Measurements from ENCODE around the gene GSK3B. TPM values are rescaled to one million over a fixed set of nuclear protein-coding genes. Genes with fewer than 3 reads are reported as not detected.
A peak's percentile ranks its signal among the peaks of the same experiment; 100 is the strongest.
"Not testable (repeated sequence)": the region's sequence is repeated elsewhere in the genome, so short reads cannot be mapped to it uniquely, and the experiment has no call there.

Gene GSK3B
- total RNA-seq, 1 donor from 2014 or later, result 28.1 TPM

DNA sequence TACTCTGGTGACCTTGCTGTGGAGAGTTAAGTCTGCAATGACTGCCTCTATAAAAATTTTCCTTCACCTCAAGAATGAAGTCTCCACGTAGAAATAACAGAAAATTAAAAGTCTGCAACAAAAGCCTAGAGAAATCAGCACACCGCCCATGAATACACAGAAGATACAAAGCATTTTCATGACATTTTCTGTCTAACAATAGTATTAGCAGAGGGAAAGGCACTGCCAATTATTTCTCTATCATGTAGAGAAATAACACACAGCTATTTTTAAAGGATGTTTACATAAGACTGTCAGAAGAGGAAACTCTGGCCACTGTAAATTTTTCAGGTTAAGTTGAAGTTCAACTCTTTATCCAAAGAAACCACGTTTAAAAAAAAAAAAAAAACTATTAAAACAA is 80.8 kb downstream of the GSK3B start:
- peak; percentile 16 to 72 for DNase-seq (ENCODE audit: low read depth in 2 of 2)

DNA sequence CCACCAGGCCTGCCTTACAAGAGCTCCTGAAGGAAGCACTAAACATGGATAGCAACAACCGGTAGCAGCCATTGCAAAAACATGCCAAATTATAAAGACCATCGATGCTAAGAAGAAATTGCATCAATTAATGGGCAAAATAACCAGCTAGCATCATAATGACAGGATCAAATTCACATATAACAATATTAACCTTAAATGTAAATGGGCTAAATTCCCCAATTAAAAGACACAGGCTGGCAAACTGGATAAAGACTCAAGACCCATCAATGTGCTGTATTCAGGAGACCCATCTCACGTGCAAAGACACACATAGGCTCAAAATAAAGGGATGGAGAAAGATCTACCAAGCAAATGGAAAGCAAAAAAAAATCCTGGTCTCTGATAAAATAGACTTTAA is 88.5 kb downstream of the GSK3B start:
- not testable (repeated sequence) for DNase-seq (ENCODE audit: low read depth in 2 of 2)

DNA sequence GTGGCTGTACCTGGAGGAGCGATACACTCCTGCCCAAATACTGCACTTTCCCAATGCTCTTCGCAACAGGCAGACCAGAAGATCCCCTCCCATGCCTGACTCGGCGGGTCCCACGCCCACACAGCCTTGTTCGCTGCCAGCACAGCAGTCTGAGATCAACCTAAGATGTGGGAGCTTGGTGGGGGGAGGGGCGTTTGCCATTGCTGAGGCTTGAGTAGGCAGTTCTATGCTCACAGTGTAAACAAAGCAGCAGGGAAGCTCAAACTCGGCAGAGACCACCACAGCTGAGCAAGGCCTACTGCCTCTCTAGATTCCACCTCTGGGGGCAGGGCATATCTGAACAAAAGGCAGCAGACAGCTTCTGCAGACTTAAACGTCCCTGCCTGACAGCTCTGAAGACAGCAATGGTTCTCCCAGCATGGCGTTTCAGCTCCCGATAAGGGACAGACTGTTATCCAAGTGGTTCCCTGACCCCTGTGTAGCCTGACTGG is 90.2 kb downstream of the GSK3B start:
- not testable (repeated sequence) for DNase-seq (ENCODE audit: low read depth in 2 of 2)

DNA sequence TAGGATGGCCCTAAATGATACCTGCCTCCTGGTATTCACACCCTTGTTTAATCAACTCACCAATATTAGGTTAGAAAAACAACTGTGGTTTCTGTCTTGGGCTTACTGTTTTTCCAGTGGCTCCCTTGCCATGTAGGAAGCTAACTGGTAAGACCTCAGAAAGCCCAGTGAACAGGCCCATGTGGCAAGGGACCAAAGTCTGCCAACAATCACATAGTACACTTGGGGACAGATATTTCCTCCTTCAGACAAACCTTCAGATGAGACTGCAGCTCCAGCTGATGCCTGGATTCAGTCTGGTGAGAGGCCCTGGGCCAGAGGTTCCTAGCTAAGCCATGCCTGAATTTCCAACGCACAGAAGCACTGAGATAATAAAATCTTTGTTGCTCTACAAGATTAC is 96.1 kb downstream of the GSK3B start:
- no peak for DNase-seq (ENCODE audit: low read depth in 2 of 2)

DNA sequence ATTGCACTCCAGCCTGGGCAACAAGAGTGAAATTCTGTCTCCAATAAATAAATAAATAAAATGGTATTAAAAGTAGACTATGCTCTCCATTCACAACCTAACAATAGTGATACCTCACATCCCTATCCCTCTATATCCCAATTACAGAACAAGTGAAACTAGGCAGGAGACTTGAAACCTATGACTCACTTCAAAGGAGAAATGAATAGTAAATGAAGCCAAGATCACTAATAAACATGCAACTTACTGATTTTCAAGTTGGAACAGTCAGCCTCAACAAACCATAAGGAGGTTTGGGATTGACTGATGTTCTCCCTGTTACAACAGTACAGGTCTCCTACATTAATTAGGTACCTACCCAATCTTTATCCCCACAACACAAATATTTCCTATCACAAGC is 103.4 kb downstream of the GSK3B start:
- no peak for DNase-seq (ENCODE audit: low read depth in 2 of 2)

DNA sequence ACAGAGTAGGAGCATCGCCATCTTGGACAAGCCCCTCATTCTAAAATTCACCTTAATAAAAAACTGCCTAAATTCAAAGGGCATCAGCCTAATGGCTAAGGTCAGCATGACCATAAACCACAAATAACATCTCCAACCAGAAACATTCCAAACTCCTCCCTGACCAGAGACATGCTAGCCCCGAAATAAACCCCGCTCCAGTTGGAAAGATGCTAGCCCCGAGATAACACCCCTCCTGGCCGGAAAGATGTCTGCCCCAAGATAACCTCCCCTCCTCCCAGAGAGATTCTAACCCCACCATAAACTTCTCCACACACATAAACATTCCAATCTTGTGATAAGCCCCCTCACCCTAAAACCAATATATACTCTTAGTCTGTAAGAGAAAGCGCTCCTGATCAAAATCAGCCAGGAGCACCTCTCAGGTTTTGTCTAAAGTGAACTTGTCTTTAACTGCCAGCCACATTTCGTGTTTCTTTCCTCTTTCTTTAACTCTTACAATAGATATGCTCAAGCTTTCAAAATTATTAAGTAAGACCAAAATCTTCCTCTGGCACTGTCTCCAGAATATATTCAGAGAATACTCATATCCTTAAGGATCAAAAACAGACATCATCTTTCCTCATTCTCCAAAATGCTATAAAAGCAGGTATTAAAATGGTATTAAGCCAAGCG is 104.1 kb downstream of the GSK3B start:
- DNase-seq (ENCODE audit: low read depth in 2 of 2), result no peak

DNA sequence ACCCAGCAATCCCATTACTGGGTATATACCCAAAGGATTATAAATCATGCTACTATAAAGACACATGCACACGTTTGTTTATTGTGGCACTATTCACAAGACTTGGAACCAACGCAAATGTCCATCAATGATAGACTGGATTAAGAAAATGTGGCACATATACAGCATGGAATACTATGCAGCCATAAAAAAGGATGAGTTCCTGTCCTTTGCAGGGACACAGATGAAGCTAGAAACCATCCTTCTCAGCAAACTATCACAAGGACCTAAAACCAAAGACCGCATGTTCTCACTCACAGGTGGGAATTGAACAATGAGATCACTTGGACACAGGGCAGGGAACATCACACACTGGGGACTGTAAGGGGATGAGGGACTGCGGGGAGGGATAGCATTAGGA is 107.4 kb downstream of the GSK3B start:
- DNase-seq (ENCODE audit: low read depth in 2 of 2), result not testable (repeated sequence)

DNA sequence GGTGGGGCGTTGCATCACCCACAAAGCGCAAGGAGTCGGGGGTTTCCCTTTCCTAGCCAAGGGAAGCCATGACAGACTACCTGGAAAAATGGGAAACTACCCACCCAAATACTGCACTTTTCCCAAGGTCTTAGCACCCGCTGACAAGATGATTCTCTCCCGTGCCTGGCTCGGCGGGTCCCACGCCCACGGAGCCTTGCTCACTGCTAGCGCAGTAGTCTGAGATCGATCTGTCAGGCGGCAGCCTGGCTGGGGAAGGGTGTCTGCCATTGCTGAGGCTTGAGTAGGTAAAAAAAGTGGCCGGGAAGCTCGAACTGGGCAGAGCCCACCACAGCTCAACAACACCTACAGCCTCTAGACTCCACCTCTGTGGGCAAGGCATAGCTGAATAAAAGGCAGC is 112.9 kb downstream of the GSK3B start:
- DNase-seq (ENCODE audit: low read depth in 2 of 2), result no peak

DNA sequence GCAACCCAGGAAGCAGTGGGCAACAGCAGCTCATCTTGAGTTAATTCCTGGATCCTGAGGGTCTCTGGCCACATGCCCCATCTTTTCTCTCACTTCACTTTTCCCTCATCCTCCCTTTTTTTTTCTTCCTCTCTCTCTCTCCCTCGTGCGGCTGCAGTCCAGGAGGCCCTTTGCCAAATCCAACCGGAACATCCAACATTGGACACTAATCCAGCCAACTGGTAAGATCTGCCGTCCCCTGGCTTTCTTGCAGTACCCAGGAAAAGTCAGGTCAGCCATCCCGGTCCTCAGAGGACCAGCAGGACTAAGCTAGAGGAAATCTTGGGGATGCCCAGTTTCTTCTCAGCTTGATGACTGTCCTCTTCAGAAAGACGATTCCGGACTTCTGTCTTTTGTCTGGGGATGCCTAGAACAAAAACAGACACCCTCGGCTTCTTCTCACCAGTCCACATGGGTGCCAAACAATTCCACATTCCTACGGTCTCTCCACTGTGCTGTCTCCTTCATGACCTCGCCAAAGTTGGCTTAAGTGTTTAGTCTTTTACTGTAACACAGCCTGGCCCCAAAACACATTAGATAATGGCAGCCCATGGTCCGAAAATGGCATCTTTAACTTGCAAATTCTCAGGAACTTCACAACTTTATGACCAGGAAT is 115.6 kb downstream of the GSK3B start:
- DNase-seq (ENCODE audit: low read depth in 2 of 2), result no peak

DNA sequence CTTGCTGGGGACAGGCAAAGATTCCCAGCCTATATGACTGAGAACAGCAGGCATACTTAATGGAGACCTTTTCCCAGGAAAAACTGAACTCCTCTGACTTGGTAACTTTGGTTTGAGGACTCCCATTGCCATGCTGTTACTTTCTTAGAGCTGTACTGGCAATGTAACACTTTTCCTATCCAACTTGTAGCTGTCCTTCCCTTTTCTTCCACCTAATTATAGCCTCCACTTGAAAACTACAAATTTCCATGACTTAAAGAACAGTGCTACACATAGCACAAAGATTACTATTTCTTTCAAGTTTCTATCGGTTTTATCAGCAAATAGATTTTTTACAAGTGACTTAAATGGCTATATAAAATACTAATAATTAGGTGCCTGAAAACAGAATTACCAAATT is 116.9 kb downstream of the GSK3B start:
- no peak for DNase-seq (ENCODE audit: low read depth in 2 of 2)

DNA sequence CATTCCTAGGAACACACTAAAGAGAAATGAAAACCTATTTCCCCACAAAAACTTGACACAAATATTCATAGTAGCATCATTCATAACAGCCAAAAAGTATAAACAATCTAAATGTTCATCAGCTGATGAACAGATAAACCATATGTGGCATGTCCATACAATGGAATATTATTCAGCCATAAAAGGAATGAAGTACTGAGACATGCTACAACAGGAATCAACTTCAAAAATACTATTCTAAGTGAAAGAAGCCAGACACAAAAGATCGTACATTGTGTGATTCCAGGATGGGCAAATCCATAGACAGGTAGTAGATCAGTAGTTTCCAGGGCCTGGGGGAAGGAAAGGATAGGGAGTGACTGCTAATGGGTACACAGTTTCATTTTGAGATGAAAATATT is 118.0 kb downstream of the GSK3B start:
- DNase-seq (ENCODE audit: low read depth in 2 of 2), result no peak

DNA sequence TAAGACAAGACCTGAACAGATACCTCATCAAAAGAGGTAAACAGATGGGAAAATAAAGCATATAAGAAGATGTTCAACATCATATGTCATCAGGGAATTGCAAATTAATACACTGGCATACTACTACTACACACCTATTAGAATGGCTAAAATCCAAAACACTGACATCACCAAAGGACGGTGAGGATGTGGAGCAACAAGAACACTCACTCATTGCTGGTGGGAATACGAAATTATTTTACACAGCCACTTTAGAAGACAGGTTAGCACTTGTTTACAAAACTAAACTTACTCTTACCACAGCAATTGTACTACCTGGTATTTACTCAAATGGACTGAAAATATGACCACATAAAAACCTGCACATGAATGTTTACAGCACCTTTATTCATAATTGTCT is 119.6 kb downstream of the GSK3B start:
- no peak for DNase-seq (ENCODE audit: low read depth in 2 of 2)

DNA sequence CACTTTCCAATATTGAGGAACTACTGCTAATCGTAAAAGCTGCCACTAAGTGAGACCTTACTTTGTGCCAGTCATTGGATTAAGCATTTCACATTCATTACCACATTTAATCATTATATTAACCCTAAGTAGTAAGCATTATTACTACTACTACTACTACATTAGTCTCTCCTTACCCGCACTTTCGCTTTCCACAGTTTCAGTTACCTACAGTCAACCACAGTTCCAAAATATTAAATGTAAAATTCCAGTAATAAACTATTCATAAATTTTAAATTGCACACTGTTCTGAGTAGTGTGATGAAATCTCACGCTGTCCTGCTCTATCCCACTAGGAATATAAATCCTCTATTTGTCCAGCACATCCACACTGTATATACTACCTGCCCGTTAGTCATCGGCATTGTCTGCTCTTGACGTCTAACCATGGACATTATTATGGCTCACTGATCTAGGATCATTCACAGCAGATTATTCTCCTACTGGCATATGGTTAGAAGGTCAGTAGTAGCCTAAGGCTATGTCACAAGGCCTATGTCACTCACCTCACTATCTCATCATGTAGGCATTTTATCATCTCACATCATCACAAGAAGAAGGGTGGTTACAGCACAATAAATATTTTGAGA is 121.1 kb downstream of the GSK3B start:
- no peak for DNase-seq (ENCODE audit: low read depth in 2 of 2)

DNA sequence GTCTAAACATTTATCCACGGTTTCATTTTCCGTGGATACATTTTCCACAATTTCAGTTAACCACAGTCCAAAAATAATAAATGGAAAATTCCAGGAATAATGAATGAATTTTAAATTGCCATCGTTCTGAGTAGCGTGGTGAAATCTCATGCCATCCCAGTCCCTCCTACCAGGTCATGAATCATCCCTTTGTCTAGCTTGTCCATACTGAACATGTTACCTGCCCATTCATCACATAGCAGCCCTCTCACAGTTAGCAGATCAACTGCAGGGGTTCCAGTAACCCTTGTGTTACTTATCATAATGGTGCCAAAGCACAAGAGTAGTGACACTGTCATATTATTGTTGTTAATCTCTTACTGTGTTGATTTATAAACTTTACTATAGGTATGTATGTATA is 124.5 kb downstream of the GSK3B start:
- DNase-seq (ENCODE audit: low read depth in 2 of 2), result peak; percentile 25 to 41

DNA sequence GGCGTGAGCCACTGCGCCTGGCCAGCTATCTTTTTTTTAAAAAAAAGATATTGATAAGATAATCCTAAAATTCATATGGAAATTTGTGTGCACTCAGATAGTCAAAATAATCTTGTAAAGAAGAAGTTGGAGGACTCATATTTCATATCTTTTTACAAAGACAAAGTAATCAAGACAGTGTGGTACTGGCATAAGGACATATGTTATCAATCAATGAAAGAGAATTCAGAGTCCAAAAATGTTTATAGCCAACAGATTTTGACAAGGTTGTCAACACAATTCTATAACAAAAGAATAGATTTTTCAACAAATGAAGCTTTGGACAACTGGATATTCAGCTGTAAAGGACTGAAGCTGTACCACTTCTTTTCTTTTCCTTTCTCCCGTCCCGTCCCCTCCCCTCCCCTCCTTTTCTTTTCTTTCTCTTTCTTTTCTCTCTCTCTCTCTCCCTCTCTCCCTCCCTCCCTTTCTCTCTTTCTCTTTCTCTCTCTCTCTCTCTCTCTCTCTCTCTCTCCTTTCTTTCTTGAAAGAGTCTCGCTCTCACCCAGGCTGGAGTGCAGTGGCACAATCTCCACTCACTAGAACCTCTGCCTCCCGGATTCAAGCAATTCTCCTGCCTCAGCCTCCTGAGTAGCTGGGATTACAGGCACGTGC is 126.8 kb downstream of the GSK3B start:
- no peak for DNase-seq (ENCODE audit: low read depth in 2 of 2)

DNA sequence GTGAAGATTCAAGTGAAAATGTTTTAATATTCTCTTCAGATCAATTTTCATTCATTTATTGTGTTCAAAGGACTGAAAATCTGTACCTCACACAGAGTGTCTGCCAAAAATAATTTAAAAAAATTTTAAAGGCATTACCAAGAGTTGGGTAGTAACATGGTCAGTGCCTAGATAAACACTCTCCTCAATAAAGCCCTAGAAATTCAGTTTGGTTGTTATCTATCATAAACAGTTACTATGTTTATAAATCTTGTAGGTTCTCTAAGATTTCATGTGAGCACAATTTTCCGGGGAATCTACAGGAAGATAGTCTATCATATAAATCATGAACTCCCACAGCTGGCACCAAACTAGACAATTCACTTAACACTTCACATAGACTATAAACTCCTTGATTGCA is 128.6 kb downstream of the GSK3B start:
- DNase-seq (ENCODE audit: low read depth in 2 of 2), result no peak

DNA sequence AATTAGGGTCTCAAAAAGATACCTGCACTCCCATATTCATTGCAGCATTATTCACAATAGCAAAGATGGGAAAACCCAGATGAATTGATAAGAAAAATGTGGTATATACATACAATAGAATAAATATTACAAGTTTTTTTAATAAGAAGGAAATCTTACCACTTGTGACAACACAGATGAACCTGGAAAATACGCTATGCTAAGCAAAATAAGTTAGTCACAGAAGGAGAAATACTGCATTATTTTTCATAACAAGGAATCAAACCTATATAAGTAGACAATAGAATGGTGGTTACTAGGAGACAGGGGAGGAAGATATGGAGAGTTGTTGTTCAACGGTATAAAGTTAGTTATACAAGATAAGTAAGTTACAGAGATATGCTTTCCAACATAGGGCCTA is 130.0 kb downstream of the GSK3B start:
- no peak for DNase-seq (ENCODE audit: low read depth in 2 of 2)

DNA sequence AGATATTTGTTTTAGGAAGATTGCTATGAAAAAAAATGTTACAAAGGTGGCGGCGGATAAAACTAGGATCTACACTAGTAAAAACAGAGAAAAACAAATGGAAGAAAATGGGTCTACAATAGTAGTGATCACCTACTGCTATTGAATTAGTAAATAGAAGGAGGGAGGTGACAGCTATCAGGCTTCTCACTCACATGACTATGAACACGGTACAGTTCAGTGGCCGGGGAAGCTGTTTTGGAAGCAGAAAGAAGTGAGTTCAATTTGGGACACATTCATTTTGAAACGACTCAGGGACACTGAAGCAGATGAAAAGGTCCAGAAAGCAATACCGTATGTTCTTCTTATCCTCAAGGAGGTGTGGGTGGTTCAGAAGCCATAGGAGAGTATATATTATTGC is 138.3 kb downstream of the GSK3B start:
- no peak for DNase-seq (ENCODE audit: low read depth in 2 of 2)

DNA sequence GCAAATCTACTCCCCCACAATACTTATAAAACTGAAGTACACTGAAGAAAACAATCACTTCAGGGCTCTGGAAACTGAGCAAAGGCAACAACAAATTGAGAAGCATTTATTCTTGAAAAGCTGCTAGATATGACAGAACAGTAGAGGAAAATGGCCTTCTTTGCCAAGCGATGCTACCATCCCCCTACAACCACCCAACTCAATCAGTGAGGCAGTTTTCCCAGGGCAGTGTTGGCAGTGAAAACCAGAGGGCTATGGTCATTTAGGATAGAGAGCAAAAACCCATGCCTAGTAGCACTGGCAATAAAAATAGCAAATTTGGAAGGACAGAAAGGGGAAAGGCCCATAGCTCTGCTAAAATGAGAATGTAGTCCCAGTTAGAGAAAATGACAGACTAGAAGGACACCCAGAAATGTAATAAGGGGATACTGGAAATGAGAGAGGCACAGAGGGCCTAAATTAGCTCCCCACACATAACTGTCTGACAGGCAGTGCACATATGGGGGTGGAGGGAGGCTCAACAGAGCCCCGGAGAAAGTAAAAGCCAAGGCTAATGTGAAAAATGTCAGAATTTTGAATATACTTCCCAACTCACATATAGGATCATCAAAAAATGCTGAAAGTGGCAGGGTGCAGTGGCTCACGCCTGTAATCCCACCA is 143.5 kb downstream of the GSK3B start:
- no peak for DNase-seq (ENCODE audit: low read depth in 2 of 2)

DNA sequence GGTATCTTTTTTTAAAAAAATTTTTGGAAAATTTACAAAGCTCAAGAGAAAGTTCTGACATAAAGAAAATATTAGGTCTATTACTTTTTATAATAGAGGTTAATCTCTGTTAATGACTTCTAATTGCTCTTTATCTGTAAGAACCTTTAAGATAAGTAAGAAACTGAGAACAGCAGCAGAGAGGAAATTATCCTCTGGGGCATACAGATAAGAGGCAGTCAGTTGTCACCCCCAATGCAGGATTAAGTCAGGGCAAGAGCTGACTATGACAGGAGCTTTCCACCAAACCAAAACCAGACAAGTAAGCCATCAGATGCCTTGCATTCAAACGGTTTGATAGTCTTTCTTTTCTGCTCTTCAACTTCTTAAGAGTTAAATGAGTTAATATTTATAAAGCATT is 149.0 kb downstream of the GSK3B start:
- no peak for DNase-seq (ENCODE audit: low read depth in 2 of 2)

DNA sequence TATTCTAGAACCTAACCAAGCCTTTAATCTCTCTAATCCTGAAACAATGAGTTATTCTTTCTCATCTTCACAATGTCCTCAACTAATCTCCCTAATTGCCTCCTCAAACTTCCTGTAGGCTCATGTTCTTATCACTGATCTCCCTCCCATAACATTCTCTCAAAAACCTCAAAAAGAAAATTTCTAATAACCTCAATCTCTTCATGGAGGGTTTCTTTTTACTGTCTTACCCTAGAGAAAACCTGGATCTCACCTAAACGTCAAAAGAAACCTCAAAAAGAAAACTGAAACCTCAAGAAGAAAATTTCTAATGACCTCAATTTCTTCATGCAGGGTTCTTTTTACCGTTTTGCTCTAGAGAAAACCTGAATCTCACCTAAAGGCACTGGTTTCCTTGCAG is 150.2 kb downstream of the GSK3B start:
- no peak for DNase-seq (ENCODE audit: low read depth in 2 of 2)

DNA sequence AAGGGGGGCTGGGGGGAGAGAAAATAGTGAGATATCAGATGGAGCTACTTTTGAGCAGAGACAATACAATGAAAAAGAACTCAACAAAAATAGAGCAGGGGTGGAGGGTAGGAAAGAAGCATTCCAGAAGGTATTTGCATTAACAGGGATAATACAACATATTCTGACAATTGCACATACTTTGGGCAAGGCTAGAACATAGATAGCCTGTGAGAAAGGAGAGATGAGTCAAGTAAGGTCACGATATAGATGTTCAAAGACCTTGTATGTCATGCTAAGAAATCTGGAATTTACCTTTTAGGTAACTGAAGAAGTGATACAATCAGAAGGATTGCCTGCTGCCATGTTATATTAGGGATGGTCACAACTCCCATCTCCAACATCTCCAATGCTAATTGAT is 155.2 kb downstream of the GSK3B start:
- no peak for DNase-seq (ENCODE audit: low read depth in 2 of 2)
